Mesenchymal stem cell (in vitro differentiated cells and primary cell): ENCODE measurements around the gene KANK2.

Source experiments
- DNase-seq: peaks from one replicate; pipeline ENCODE4 v3.0.0-alpha.2; 2013
- H2AFZ ChIP-seq: one replicate; pipeline ENCODE4 v1.6.1; 2013; ENCODE audit warnings: low read depth, mild to moderate bottlenecking, control low read depth, inconsistent platforms, low read length, moderate library complexity
- H2AK5ac ChIP-seq: 2 replicates; pipeline ENCODE4 v1.6.1; 2013; ENCODE audit warnings: low read length, moderate library complexity, mild to moderate bottlenecking, inconsistent platforms; ENCODE audit not compliant: severe bottlenecking
- H2BK120ac ChIP-seq: one replicate; pipeline ENCODE4 v1.6.1; 2013; ENCODE audit warnings: low read depth, mild to moderate bottlenecking, inconsistent platforms, low read length, moderate library complexity
- H2BK12ac ChIP-seq, 2 experiments: one replicate each; pipeline ENCODE4 v1.6.1; 2013; ENCODE audit warnings: inconsistent platforms in 2 of 2, low read length in 2 of 2, mild to moderate bottlenecking in 2 of 2, moderate library complexity in 2 of 2, control low read depth in 1 of 2
- H2BK15ac ChIP-seq: one replicate; pipeline ENCODE4 v1.6.1; 2013; ENCODE audit warnings: mild to moderate bottlenecking, low read depth, inconsistent platforms; ENCODE audit not compliant: poor library complexity, severe bottlenecking
- H2BK5ac ChIP-seq: 2 replicates; pipeline ENCODE4 v1.6.1; 2013; ENCODE audit warnings: low read depth, mild to moderate bottlenecking, low read length, control low read depth, inconsistent platforms; ENCODE audit not compliant: poor library complexity, severe bottlenecking
- H3K14ac ChIP-seq, 2 experiments: one replicate each; pipeline ENCODE4 v1.6.1; 2013; ENCODE audit warnings: inconsistent platforms in 2 of 2, low read length in 2 of 2, control low read depth in 1 of 2, mild to moderate bottlenecking in 1 of 2, moderate library complexity in 1 of 2
- H3K18ac ChIP-seq, 2 experiments: one replicate each; pipeline ENCODE4 v1.6.1; 2013; ENCODE audit warnings: inconsistent platforms in 2 of 2, low read length in 2 of 2, control low read depth in 1 of 2, low read depth in 1 of 2, mild to moderate bottlenecking in 1 of 2
- H3K23ac ChIP-seq, 2 experiments: one replicate each; pipeline ENCODE4 v1.6.1; 2013; ENCODE audit warnings: inconsistent platforms in 2 of 2, low read length in 2 of 2, mild to moderate bottlenecking in 2 of 2, moderate library complexity in 2 of 2, control low read depth in 1 of 2
- H3K27ac ChIP-seq: 2 replicates; pipeline ENCODE4 v1.5.1; 2013; ENCODE audit warnings: mild to moderate bottlenecking, moderate library complexity, low read length, control low read depth, inconsistent platforms; ENCODE audit not compliant: poor library complexity, severe bottlenecking
- H3K27me3 ChIP-seq, 2 experiments: 2 replicates each; pipeline versions ENCODE4 v1.6.1 to v1.7.0; 2013; ENCODE audit warnings: low read length in 2 of 2, mild to moderate bottlenecking in 2 of 2, moderate library complexity in 2 of 2, control low read depth in 1 of 2, inconsistent platforms in 1 of 2; ENCODE audit not compliant: control insufficient read depth in 1 of 2, insufficient read depth in 1 of 2
- H3K36me3 ChIP-seq, 2 experiments: 2 replicates each; pipeline versions ENCODE4 v1.6.1 to v1.7.0; 2013; ENCODE audit warnings: low read length in 2 of 2, control low read depth in 1 of 2, inconsistent platforms in 1 of 2, low read depth in 1 of 2, mild to moderate bottlenecking in 1 of 2; ENCODE audit not compliant: insufficient read depth in 2 of 2, control insufficient read depth in 1 of 2
- H3K4ac ChIP-seq, 2 experiments: one replicate each; pipeline ENCODE4 v1.6.1; 2013; ENCODE audit warnings: inconsistent platforms in 2 of 2, low read length in 2 of 2, mild to moderate bottlenecking in 2 of 2, moderate library complexity in 2 of 2, control low read depth in 1 of 2, low read depth in 1 of 2
- H3K4me1 ChIP-seq: 2 replicates; pipeline ENCODE4 v1.6.1; 2013; ENCODE audit warnings: low read depth, low read length, control low read depth; ENCODE audit not compliant: control insufficient read depth, insufficient read depth
- H3K4me2 ChIP-seq: 2 replicates; pipeline ENCODE4 v1.6.1; 2013; ENCODE audit warnings: low read length, mild to moderate bottlenecking, inconsistent platforms; ENCODE audit not compliant: poor library complexity, severe bottlenecking
- H3K4me3 ChIP-seq, 2 experiments: 2 replicates each; pipeline versions ENCODE4 v1.5.1 to v1.7.0; 2013; ENCODE audit warnings: low read length in 2 of 2, mild to moderate bottlenecking in 2 of 2, control low read depth in 1 of 2, low read depth in 1 of 2; ENCODE audit not compliant: insufficient read depth in 1 of 2
- H3K79me1 ChIP-seq: replicated peaks from 2 replicates; pipeline ENCODE4 v1.6.1; 2013; ENCODE audit warnings: mild to moderate bottlenecking, control low read depth, low read length, inconsistent platforms; ENCODE audit not compliant: poor library complexity, severe bottlenecking
- H3K9ac ChIP-seq: 2 replicates; pipeline ENCODE4 v1.7.0; 2013; ENCODE audit warnings: mild to moderate bottlenecking, low read length, moderate library complexity
- H3K9me3 ChIP-seq: 2 replicates; pipeline ENCODE4 v1.7.0; 2013; ENCODE audit warnings: mild to moderate bottlenecking, low read length; ENCODE audit not compliant: control insufficient read depth
- H4K8ac ChIP-seq: one replicate; pipeline ENCODE4 v1.6.1; 2013; ENCODE audit warnings: inconsistent platforms, mild to moderate bottlenecking, low read length, moderate library complexity
- H4K91ac ChIP-seq: one replicate; pipeline ENCODE4 v1.6.1; 2013; ENCODE audit warnings: mild to moderate bottlenecking, low read length, inconsistent platforms
- WGBS: methylation state at CpG from one replicate; pipeline ENCODE4 v1.1.7; 2013; ENCODE audit warnings: mixed read lengths; 5-methylcytosine and 5-hydroxymethylcytosine counted together

KANK2 gene

GRCh38 chr19:11152318-11153062 lies 44.9 kb downstream of the KANK2 start:
- 83% methylated on average over 10 of the region's 11 CpGs for WGBS
- Histone ChIP-seq H3K9ac (peak overlapping the region; percentile 87), H3K79me1 (peaks cover 12% of the 10 kb centered on the region), H3K27me3 (no peaks in the 10 kb centered on the region), H3K27ac (peak overlapping the region; percentile 50), H3K14ac (peak overlapping the region in 1 of 2 experiments; percentile 26), H2BK12ac (peak overlapping the region; percentile 49 to 70), H3K4ac (peak overlapping the region in 1 of 2 experiments; percentile 29), H3K23ac (no peak overlapping the region), H3K18ac (peak overlapping the region; percentile 61), H4K91ac (peak overlapping the region; percentile 50), H3K4me1 (peaks cover 17% of the 10 kb centered on the region), H3K36me3 (peaks cover 3 to 6% of the 10 kb centered on the region in 2 experiments), H3K4me3 (no peak overlapping the region), H4K8ac (peak overlapping the region; percentile 61), H2BK5ac (no peak overlapping the region), H3K4me2 (no peak overlapping the region), H2AK5ac (peak overlapping the region; percentile 49), H2BK120ac (peak overlapping the region; percentile 6), H2AFZ (peak overlapping the region; percentile 60), H3K9me3 (no peaks in the 10 kb centered on the region), H2BK15ac (peak overlapping the region; percentile 6)
- DNase-seq, result peak; percentile 60

GRCh38 chr19:11151181-11151580 lies 46.2 kb downstream of the KANK2 start:
- Histone ChIP-seq H3K27me3 (no peaks in the 10 kb centered on the region), H3K4me3 (no peak overlapping the region), H2AFZ (no peak overlapping the region), H3K79me1 (peaks cover 12% of the 10 kb centered on the region), H3K9me3 (no peaks in the 10 kb centered on the region), H2BK12ac (no peak overlapping the region), H2BK120ac (no peak overlapping the region), H3K9ac (peak overlapping the region; percentile 61), H3K23ac (no peak overlapping the region), H3K27ac (peak overlapping the region; percentile 89), H3K4me1 (peaks cover 17% of the 10 kb centered on the region), H3K4ac (no peak overlapping the region), H4K8ac (peak overlapping the region; percentile 69), H4K91ac (peak overlapping the region; percentile 9), H3K14ac (no peak overlapping the region), H2BK5ac (peak overlapping the region; percentile 62), H3K18ac (no peak overlapping the region), H3K4me2 (no peak overlapping the region), H3K36me3 (peaks cover 3 to 6% of the 10 kb centered on the region in 2 experiments), H2BK15ac (no peak overlapping the region), H2AK5ac (no peak overlapping the region)
- WGBS, result 84% methylated on average over 7 of the region's 7 CpGs
- DNase-seq, result no peak

- no peak overlapping the region for H2BK15ac ChIP-seq
- peaks cover 6 to 15% of the 10 kb centered on the region in 2 experiments for H3K36me3 ChIP-seq
- peak overlapping the region; percentile 79 for H4K8ac ChIP-seq
- H3K27ac ChIP-seq, result no peak overlapping the region
- no peak overlapping the region for H3K4me3 ChIP-seq
- H3K4ac ChIP-seq, result peak overlapping the region in 1 of 2 experiments; percentile 24
- no peak overlapping the region for H4K91ac ChIP-seq
- H2AK5ac ChIP-seq, result peak overlapping the region; percentile 10
- no peak for DNase-seq
- no peak overlapping the region for H2BK120ac ChIP-seq
- H2BK5ac ChIP-seq, result no peak overlapping the region
- H3K4me2 ChIP-seq, result no peak overlapping the region
- no peak overlapping the region for H2AFZ ChIP-seq
- H3K4me1 ChIP-seq, result peaks cover 27% of the 10 kb centered on the region
- peaks cover 7% of the 10 kb centered on the region for H3K9me3 ChIP-seq
- no peak overlapping the region for H3K18ac ChIP-seq
- H3K9ac ChIP-seq, result no peak overlapping the region
- H3K27me3 ChIP-seq, result no peaks in the 10 kb centered on the region
- no peak overlapping the region for H3K23ac ChIP-seq
- 82% methylated on average over 14 of the region's 14 CpGs for WGBS
- peaks cover 7% of the 10 kb centered on the region for H3K79me1 ChIP-seq
- no peak overlapping the region for H2BK12ac ChIP-seq
- no peak overlapping the region for H3K14ac ChIP-seq
Observed at GRCh38 chr19:11148001-11148400, 49.3 kb downstream of the KANK2 start.

GRCh38 chr19:11145536-11145924 lies 51.8 kb downstream of the KANK2 start:
- WGBS, result no CpG with 5 or more reads among the region's 3 CpGs
- Histone ChIP-seq H2BK12ac (no peak overlapping the region), H2AFZ (no peak overlapping the region), H3K4me3 (no peak overlapping the region), H2AK5ac (no peak overlapping the region), H2BK120ac (peak overlapping the region; percentile 39), H3K4me2 (no peak overlapping the region), H2BK15ac (peak overlapping the region; percentile 17), H3K79me1 (peaks cover 6% of the 10 kb centered on the region), H3K18ac (no peak overlapping the region), H3K9ac (no peak overlapping the region), H3K36me3 (peaks cover 6 to 15% of the 10 kb centered on the region in 2 experiments), H3K27me3 (no peaks in the 10 kb centered on the region), H3K4me1 (peaks cover 35% of the 10 kb centered on the region), H3K9me3 (peaks cover 7% of the 10 kb centered on the region), H3K14ac (no peak overlapping the region), H3K4ac (no peak overlapping the region), H2BK5ac (no peak overlapping the region), H4K8ac (no peak overlapping the region), H4K91ac (no peak overlapping the region), H3K27ac (no peak overlapping the region), H3K23ac (no peak overlapping the region)
- DNase-seq, result no peak
